Mononuclear cell (primary cell): ENCODE results near the gene PAX4. TPM values are rescaled to one million over a fixed set of nuclear protein-coding genes. Genes with fewer than 3 reads are reported as not detected.
A peak's percentile ranks its signal among the peaks of the same experiment; 100 is the strongest.

Source experiments
- H3K27me3 ChIP-seq: 2 replicates; pipeline ENCODE4 v1.6.0; 2011; ENCODE audit warnings: low read length, control low read depth; ENCODE audit not compliant: insufficient read depth
- H3K4me1 ChIP-seq: 2 replicates; pipeline ENCODE4 v1.5.1; 2011; ENCODE audit warnings: mild to moderate bottlenecking, low read length, control low read depth; ENCODE audit not compliant: insufficient read depth
- H3K4me3 ChIP-seq: 2 replicates; pipeline ENCODE4 v1.5.1; 2011; ENCODE audit warnings: mild to moderate bottlenecking, low read length, moderate library complexity
- H3K9me3 ChIP-seq: 2 replicates; pipeline ENCODE4 v1.5.1; 2011; ENCODE audit warnings: low read depth, mild to moderate bottlenecking, control low read depth, low read length
- total RNA-seq: library from RNA; depleted of rRNA; stranded (reverse); fragments of >200 nt; gene quantifications from one replicate; pipeline ENCODE4 v1.2.3, GENCODE V29; 2012

Gene PAX4
- not detected for total RNA-seq

DNA sequence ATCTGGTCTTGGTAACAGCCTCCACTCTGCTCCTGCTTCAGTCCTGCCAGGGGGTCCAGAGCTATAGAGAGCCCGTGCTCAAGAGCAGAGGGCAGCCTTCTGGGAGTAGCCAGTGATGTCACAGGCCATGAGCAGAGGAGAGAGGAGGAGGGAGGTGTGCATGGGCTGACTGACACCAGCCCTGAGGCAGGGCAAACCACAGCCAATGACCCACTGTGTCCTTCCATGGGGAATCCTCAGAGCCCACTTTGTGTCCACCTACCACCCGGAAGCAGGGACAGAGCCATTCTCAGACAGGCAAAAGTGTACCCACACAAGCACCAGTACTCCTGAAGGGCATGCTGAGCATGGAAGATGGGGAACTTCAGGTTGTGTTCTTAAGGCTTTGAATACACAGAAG is at the start of gene PAX4:
PAX4 (minus strand) TSS at position 101 of the 400 bp plus-strand sequence. CDS start 2,214 bp downstream, outside the sequence.
- Histone ChIP-seq H3K4me3 (no peak within 1 kb of the TSS), H3K4me1 (no peaks in the 10 kb centered on the region), H3K27me3 (peaks cover 34% of the 10 kb centered on the region), H3K9me3 (no peaks in the 10 kb centered on the region)

DNA sequence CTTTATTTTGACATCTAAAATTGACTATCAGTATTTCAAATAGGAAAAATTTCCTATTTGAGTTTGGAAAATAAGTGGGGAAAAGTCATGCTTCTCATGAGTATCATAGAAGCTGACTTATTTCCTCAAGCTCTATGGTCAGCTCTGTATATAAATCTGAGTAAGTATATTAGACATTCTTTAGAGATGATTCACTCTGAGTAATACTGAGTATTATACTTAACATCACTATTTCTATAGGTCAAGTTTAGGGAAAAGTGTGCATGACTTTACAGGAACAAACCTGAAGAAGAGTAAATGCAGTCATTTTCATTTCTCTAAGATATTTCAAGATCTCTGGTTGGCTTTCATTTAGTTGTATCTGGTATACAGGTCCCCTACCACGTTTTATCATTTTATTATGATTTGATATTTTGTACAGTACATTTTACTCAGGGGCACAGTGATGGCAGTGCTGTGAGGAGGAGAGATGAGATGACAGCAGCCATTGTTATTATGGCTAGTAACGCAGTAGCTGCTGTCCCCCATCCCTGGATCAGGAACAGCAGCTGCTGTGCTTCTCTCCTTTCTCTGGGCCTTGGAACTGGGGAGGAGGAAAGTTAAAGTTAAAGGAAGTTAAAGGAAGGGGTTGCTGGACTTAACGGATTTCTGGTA is 49.2 kb upstream of the PAX4 start:
- Histone ChIP-seq H3K9me3 (no peaks in the 10 kb centered on the region), H3K27me3 (no peaks in the 10 kb centered on the region), H3K4me1 (peaks cover 27% of the 10 kb centered on the region), H3K4me3 (no peak overlapping the region)

DNA sequence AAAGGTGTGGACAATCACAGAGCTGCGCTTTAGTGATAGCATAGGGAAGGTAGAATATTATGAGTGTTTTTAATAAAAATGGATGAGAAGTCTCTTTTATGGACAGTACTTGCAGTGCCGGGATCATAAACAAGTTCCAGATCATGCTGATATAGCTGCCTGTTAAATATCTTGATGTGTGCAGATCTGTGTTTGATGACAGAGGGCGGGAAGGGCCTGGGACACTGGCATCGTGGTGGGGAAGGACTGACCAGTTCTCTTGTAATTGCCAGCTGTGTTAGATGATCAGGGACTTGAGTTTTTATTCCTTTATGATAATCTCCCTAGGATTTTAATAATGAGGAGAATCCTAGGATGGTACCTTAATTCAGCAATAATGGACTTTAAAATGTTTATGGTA is 48.7 kb upstream of the PAX4 start:
- peaks cover 27% of the 10 kb centered on the region for H3K4me1 ChIP-seq
- no peak overlapping the region for H3K4me3 ChIP-seq
- H3K27me3 ChIP-seq = no peaks in the 10 kb centered on the region
- H3K9me3 ChIP-seq = no peaks in the 10 kb centered on the region

- no peaks in the 10 kb centered on the region for H3K9me3 ChIP-seq
- H3K4me3 ChIP-seq = no peak overlapping the region
- peaks cover 27% of the 10 kb centered on the region for H3K4me1 ChIP-seq
- H3K27me3 ChIP-seq = no peaks in the 10 kb centered on the region
Measured at GRCh38 chr7:127665922-127666321, 48.0 kb upstream of the PAX4 start.

DNA sequence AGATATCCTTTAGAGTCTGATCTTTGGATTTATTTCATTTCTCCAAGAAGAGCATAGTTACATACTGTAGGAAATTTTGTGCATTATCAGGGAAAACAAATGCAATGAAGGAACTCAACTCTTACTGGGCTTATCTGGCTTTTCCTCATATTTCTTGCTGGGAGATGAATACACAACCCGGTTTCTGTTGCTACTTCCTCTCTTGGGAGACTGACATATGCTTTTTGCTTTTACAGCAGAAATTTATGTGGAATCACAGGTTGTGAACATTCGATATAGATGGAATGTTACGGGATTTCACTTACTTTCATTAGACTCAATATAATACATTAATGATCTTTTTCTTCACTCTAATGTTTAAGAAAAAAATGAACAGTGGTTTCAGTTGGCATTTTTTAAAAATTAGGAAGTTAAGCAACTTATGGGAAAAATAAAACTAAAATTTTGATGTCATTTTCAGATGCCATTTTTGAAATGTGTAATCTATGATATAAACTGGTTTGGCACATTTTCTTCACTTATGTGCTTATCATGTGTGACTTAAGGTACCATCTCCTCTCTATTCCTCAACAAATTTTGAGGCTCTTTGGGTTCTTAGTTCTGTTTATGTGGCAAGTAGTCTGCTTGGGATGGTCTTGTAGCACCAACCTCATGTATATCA is 41.2 kb upstream of the PAX4 start:
- Histone ChIP-seq H3K4me3 (no peak overlapping the region), H3K4me1 (peaks cover 40% of the 10 kb centered on the region), H3K9me3 (no peaks in the 10 kb centered on the region), H3K27me3 (no peaks in the 10 kb centered on the region)

- no peaks in the 10 kb centered on the region for H3K27me3 ChIP-seq
- H3K4me3 ChIP-seq = no peak overlapping the region
- no peaks in the 10 kb centered on the region for H3K9me3 ChIP-seq
- peaks cover 56% of the 10 kb centered on the region for H3K4me1 ChIP-seq
Measured at GRCh38 chr7:127657500-127657899, 39.6 kb upstream of the PAX4 start.

GRCh38 chr7:127655720-127656119 is 37.8 kb upstream of the PAX4 start:
- no peaks in the 10 kb centered on the region for H3K27me3 ChIP-seq
- H3K9me3 ChIP-seq = no peaks in the 10 kb centered on the region
- H3K4me1 ChIP-seq = peaks cover 65% of the 10 kb centered on the region
- no peak overlapping the region for H3K4me3 ChIP-seq

GRCh38 chr7:127654404-127655394 is 36.8 kb upstream of the PAX4 start:
- Histone ChIP-seq H3K27me3 (no peaks in the 10 kb centered on the region), H3K9me3 (no peaks in the 10 kb centered on the region), H3K4me1 (peaks cover 62% of the 10 kb centered on the region), H3K4me3 (no peak overlapping the region)

DNA sequence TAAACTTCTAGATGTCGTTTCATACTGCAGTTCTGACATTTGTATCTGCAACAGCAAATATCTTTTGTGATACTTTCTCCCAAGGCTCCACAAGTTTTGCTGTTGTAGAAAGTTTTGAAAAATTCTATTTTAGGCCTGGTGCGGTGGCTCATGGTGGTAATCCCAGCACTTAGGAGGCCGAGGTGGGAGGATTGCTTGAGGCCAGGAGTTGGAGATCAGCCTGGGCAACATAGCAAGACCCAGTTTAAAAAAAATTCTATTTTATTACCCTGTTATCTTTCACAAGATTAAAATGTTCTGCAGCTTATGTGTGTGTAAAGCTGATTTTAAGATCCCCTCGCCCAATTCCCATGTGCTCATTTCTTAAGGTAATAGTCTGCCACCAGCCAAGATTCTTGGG is 35.5 kb upstream of the PAX4 start:
- H3K27me3 ChIP-seq = no peaks in the 10 kb centered on the region
- peaks cover 53% of the 10 kb centered on the region for H3K4me1 ChIP-seq
- H3K9me3 ChIP-seq = no peaks in the 10 kb centered on the region
- no peak overlapping the region for H3K4me3 ChIP-seq

DNA sequence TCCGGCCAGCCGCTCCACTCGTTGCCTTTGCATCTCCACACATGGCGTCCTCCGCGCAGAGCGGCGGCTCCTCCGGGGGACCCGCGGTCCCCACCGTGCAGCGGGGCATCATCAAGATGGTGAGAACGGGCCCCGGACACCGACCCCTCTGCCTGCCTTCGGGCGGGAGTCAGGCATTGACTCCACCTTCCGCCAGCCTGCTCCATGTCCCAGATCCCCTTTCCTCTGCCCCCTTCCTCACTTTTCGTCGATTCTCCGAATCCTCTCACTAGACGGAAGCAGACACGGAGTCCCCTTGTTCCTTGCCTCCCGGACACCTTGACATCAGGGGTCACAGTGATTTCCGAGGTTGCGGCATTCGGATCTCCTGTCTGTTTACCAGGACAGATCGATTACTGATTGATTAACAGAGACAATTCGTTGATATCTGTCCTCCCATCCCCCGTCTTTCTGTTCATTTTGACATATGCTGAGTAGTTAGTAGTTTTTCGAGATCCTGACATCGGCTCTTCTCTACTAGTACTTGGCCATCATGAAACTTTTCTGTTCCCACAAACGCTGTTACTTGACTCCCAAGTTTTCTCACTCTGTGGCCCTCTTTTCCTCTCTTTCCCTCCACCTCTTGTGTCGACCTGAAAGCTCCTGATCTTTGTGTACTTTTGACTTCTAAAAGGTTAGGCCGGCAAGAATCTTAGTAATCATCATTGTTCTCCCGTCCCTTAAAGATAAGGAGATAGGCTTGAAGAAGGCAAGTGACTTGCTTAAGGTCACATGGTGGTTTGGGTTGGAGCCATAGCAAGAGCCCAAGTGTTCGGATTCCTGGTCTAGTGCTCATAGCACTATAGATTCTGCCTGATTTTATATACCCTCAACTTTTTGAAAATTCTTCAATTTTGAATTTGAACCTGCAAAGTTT is 34.6 kb upstream of the PAX4 start:
- H3K4me1 ChIP-seq = peaks cover 50% of the 10 kb centered on the region
- peak overlapping the region; percentile 85 for H3K4me3 ChIP-seq
- no peaks in the 10 kb centered on the region for H3K9me3 ChIP-seq

DNA sequence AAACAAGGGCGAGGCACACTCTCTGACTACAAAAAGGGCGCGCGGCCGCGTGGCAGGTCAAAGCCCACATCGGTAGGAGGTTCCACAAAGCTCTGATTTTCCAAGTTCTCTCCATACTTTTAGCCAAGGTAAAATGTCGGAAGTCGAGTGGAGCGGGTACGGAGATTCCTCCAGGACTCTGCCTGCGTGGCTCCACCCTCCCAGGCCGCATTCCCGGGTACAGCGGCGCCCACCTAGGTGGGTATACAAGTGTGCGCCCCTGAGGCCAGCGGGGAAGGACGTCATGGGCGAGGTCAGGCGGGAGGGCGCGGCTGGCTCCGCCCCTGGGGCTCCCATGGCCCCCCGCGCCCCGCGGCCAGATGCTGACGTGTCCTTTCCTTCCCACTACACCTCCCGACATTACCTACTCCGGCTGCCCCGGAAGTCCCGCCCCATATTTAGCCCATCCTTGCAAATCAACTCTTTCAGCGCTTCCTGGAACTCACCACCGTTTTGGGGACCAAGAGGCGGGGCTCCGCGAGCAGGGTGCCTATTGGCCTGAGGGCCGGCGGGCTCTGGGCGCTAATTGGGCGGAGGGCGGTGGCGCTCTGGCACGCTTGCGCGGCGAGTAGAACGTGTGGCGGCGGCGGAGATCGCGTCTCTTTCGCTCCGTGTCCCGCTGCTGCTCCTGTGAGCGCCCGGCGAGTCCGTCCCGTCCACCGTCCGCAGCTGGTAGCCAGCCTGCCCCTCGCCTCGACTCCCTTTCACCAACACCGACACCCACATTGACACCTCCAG is 33.8 kb upstream of the PAX4 start, which contains the start of gene SND1:
SND1 (plus strand) TSS at position 639 of the 777 bp plus-strand sequence. CDS start 180 bp downstream, outside the sequence.
- Histone ChIP-seq H3K4me3 (peak within 1 kb of the TSS; percentile 85), H3K9me3 (no peaks in the 10 kb centered on the region), H3K4me1 (peaks cover 46% of the 10 kb centered on the region), H3K27me3 (no peaks in the 10 kb centered on the region)

More for the DNA sequence above, 34.6 kb upstream of the PAX4 start:
- no peaks in the 10 kb centered on the region for H3K27me3 ChIP-seq

GRCh38 chr7:127650847-127651555 is 33.1 kb upstream of the PAX4 start:
- Histone ChIP-seq H3K9me3 (no peaks in the 10 kb centered on the region), H3K4me1 (peaks cover 45% of the 10 kb centered on the region), H3K4me3 (peak overlapping the region; percentile 85), H3K27me3 (no peaks in the 10 kb centered on the region)

GRCh38 chr7:127648986-127649385 is 31.0 kb upstream of the PAX4 start:
- Histone ChIP-seq H3K9me3 (no peaks in the 10 kb centered on the region), H3K27me3 (no peaks in the 10 kb centered on the region), H3K4me1 (peaks cover 24% of the 10 kb centered on the region), H3K4me3 (no peak overlapping the region)
